Ishikawa (cell line): ENCODE data around the gene C9orf43.

Experiments
- CEBPB ChIP-seq: IDR thresholded peaks from 2 replicates; pipeline ENCODE4 v1.6.1; 2012
- CREB1 ChIP-seq: IDR thresholded peaks from 2 replicates; pipeline ENCODE4 v1.6.1; 2012; ENCODE audit warnings: low read depth
- EGR1 ChIP-seq: IDR thresholded peaks from 2 replicates; pipeline ENCODE4 v1.6.1; 2012
- EP300 ChIP-seq: IDR thresholded peaks from 2 replicates; pipeline ENCODE4 v1.6.1; 2012; ENCODE audit warnings: borderline replicate concordance
- FOXM1 ChIP-seq: IDR thresholded peaks from 2 replicates; pipeline ENCODE4 v1.6.1; 2012; ENCODE audit warnings: low read depth, borderline replicate concordance
- MAX ChIP-seq: IDR thresholded peaks from 2 replicates; pipeline ENCODE4 v1.6.1; 2012
- NFIC ChIP-seq: IDR thresholded peaks from 2 replicates; pipeline ENCODE4 v1.6.1; 2012
- RAD21 ChIP-seq: IDR thresholded peaks from 2 replicates; pipeline ENCODE4 v1.6.1; 2012; ENCODE audit warnings: low read depth
- REST ChIP-seq: IDR thresholded peaks from 2 replicates; pipeline ENCODE4 v1.6.1; 2012; ENCODE audit warnings: low read depth, mild to moderate bottlenecking
- TAF1 ChIP-seq: IDR thresholded peaks from 2 replicates; pipeline ENCODE4 v1.6.1; 2012; ENCODE audit warnings: low read depth, mild to moderate bottlenecking
- TCF12 ChIP-seq: IDR thresholded peaks from 2 replicates; pipeline ENCODE4 v1.6.1; 2012; ENCODE audit warnings: low read depth
- TEAD4 ChIP-seq: IDR thresholded peaks from 2 replicates; pipeline ENCODE4 v1.6.1; 2012
- USF1 ChIP-seq: IDR thresholded peaks from 2 replicates; pipeline ENCODE4 v1.6.1; 2012
- YY1 ChIP-seq: IDR thresholded peaks from 2 replicates; pipeline ENCODE4 v1.6.1; 2012; ENCODE audit warnings: low read depth
- ZBTB7A ChIP-seq: IDR thresholded peaks from 2 replicates; pipeline ENCODE4 v1.6.1; 2012; ENCODE audit warnings: low read depth

The C9orf43 gene

GRCh38 chr9:113364951-113365350 lies 45.6 kb upstream of the C9orf43 start:
- no peak for TF ChIP-seq TEAD4
- no peak for TF ChIP-seq ZBTB7A
- TF ChIP-seq MAX, result no peak
- TF ChIP-seq CREB1, result no peak
- TF ChIP-seq CEBPB, result no peak
- no peak for TF ChIP-seq USF1
- no peak for TF ChIP-seq RAD21
- TF ChIP-seq REST, result no peak
- TF ChIP-seq FOXM1, result no peak
- no peak for TF ChIP-seq YY1
- TF ChIP-seq TCF12, result no peak
- no peak for TF ChIP-seq EGR1
- TF ChIP-seq EP300, result no peak

GRCh38 chr9:113368348-113368981 lies 42.1 kb upstream of the C9orf43 start:
- TF ChIP-seq TAF1 (no peak), FOXM1 (no peak), EGR1 (no peak), TCF12 (no peak), CREB1 (no peak), YY1 (no peak), MAX (no peak), REST (no peak), TEAD4 (no peak), RAD21 (no peak), CEBPB (no peak), USF1 (no peak)

- TF ChIP-seq NFIC (no peak), USF1 (no peak), EP300 (no peak)
Observed at GRCh38 chr9:113368982-113369854, 41.3 kb upstream of the C9orf43 start.

GRCh38 chr9:113369855-113370140 lies 40.7 kb upstream of the C9orf43 start:
- TF ChIP-seq CREB1 (no peak), NFIC (no peak), USF1 (no peak), TCF12 (no peak), FOXM1 (no peak), RAD21 (no peak), MAX (no peak), CEBPB (no peak), EP300 (no peak), ZBTB7A (no peak), TEAD4 (no peak), TAF1 (no peak), YY1 (no peak), REST (no peak), EGR1 (no peak)
